Endothelial cell of hepatic sinusoid (primary cell): ENCODE results near the gene IGF2BP1.
"Not testable (repeated sequence)": the region's sequence is repeated elsewhere in the genome, so short reads cannot be mapped to it uniquely, and the experiment has no call there.

Experiments used
- in situ Hi-C: cut with HindIII; loops from 2 replicates; pipeline ENCODE4 v1.10.0; 2017; ENCODE audit warnings: low sequenced_read_pairs

IGF2BP1 gene

DNA sequence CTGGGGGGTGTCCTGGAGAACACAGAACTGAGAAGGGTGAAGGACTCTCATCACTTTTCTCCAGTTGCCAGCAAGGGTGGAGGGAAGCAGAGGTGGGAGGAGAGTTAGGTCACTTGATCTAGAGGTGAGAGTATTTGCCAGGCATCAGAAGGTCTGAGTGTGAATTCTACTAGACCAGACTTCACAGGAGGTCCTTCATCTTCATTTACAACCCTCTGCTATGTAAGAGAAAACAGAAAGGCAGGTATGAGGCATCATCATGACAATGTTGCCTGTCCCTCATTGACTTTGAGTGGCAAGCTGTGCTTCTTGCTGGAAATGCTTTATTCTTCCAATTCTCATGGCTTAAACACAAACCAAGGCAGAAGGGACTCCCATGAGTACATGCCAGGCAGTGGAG is 89.5 kb downstream of the IGF2BP1 start:
- in situ Hi-C loops: no loop called here

DNA sequence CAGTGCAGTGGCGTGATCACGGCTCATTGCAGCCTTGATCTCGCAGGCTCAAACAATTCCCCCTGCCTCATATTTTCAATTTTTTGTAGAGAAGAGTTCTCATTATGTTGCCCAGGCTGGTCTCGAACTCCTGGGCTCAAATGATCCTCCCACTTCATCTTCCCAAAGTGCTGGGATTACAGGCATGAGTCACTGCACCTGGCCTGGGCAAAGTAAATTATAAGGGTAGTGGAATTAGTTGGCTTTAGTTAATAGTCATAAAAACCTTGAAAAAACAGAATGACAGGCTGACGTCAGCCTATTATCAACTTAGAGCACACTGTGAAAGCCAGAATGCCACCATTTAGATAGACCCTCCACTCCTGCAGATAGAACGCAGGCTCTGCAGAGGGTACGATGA is 91.9 kb downstream of the IGF2BP1 start:
- in situ Hi-C loops: no loop called here

GRCh38 chr17:49090878-49091594 is 93.9 kb downstream of the IGF2BP1 start:
- in situ Hi-C loops: no loop called here

- in situ Hi-C loops: no loop called here
Observed at GRCh38 chr17:49093131-49093530, 95.9 kb downstream of the IGF2BP1 start.

- in situ Hi-C loops: no loop called here
Observed at GRCh38 chr17:49100601-49101000, 103.4 kb downstream of the IGF2BP1 start.

DNA sequence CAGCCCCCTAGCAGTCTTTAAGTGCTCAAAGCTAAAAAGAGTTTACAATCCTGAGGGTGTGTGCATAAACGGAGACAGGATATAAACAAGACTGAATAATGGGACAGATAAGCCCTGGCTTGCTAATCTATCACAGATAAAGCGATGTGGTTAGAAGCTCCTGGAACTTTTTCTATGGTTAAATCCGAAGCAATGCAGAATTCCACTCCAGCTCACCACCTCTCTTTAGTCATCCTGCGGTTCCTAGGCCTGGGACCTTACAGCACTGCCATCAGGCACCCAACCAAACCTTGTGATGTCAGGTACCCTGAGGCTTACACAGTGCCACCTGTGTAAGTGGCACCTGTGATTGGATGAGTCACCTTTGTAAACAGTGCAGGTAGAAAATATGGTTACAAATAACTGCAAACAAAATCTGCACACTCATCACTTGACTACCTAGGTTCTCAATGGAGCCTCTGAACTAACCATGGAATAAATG is 103.9 kb downstream of the IGF2BP1 start:
- in situ Hi-C loops: no loop called here

- in situ Hi-C loops: not testable (repeated sequence)
Observed at GRCh38 chr17:49103360-49103759, 106.2 kb downstream of the IGF2BP1 start.

- in situ Hi-C loops: loop anchor here (5.0 kb wide), 1 partner anchor 83 kb away; no protein-coding TSS in a partner anchor
Observed at GRCh38 chr17:49104511-49105074, 107.4 kb downstream of the IGF2BP1 start.
